A549 treated with CpdA at 1 μM for 4 hours (cell line): Measurements from ENCODE around the gene CAB39L. TPM values are rescaled to one million over a fixed set of nuclear protein-coding genes. Genes with fewer than 3 reads are reported as not detected.

Experiments used
- total RNA-seq: library from RNA; stranded (reverse); fragments of 200-300 nt; extraction: Qiagen RNA extraction; gene quantifications from 5 replicates; pipeline ENCODE4 v1.2.3, GENCODE V29; 2022; ENCODE audit warnings: low read depth

The CAB39L gene
- total RNA-seq, result 2.0 to 2.4 TPM (median 2.2 TPM) in 5 replicates

GRCh38 chr13:49443704-49444523 lies at the start of gene CAB39L, which contains the start of gene SETDB2:
Gene CAB39L, minus strand, starts transcription at chr13:49444064. Its CDS starts 61,154 bp downstream, at chr13:49382910.
Gene SETDB2, plus strand, starts transcription at chr13:49444274. Its CDS starts 7,620 bp downstream, at chr13:49451894.

Other genes with a start within 250 kb of the CAB39L start
- 0.21 to 0.70 TPM (median 0.23 TPM) in 5 replicates for gene MLNR, start 223.7 kb downstream of the CAB39L start, total RNA-seq
- gene CDADC1, start 196.1 kb downstream of the CAB39L start, total RNA-seq, result 6.2 to 9.0 TPM (median 8.2 TPM) in 5 replicates
- 1.6 to 2.1 TPM (median 1.9 TPM) in 5 replicates for gene SETDB2, start 210 bp upstream of the CAB39L start, total RNA-seq
- gene PHF11, start 51.9 kb upstream of the CAB39L start, total RNA-seq, result 6.4 to 8.1 TPM (median 7.0 TPM) in 5 replicates
- gene RCBTB1, start 141.5 kb upstream of the CAB39L start, total RNA-seq, result 8.2 to 10.1 TPM (median 9.0 TPM) in 5 replicates
- gene ARL11, start 184.4 kb upstream of the CAB39L start, total RNA-seq, result not detected in 5 replicates
- 44.7 to 69.3 TPM (median 64.9 TPM) in 5 replicates for gene EBPL, start 247.4 kb upstream of the CAB39L start, total RNA-seq